GM18907 (cell line): Measurements from ENCODE around the gene CNOT6L.

ENCODE experiments used
- ATAC-seq: cut with Tn5 transposase; IDR thresholded peaks from one replicate; pipeline ENCODE4 v1.9.1; 2021; ENCODE audit warnings: mild to moderate bottlenecking, moderate library complexity; ENCODE audit not compliant: unreplicated experiment

CNOT6L gene

GRCh38 chr4:77715414-77716290 is 103.5 kb downstream of the CNOT6L start:
- ATAC-seq = no peak

DNA sequence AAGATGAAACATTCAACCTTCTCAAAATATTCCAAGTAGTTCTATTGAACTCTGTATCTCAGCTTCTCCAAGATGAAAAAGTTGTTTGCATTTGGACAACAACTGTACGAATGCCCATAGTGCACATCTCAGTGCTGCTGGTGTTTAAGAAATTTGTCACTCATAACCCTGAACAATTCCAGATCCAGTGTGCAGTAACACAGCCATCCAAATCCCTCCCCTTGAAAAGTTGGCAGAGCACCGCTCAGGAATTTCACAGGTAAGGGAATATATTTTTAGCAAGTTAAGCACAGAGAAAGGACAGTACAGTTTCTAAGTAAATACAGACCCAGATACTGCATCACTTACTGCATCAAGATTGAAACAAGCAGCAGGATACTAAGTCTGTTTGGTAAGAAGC is 104.7 kb downstream of the CNOT6L start:
- no peak for ATAC-seq

GRCh38 chr4:77713884-77714283 is 105.3 kb downstream of the CNOT6L start:
- no peak for ATAC-seq

DNA sequence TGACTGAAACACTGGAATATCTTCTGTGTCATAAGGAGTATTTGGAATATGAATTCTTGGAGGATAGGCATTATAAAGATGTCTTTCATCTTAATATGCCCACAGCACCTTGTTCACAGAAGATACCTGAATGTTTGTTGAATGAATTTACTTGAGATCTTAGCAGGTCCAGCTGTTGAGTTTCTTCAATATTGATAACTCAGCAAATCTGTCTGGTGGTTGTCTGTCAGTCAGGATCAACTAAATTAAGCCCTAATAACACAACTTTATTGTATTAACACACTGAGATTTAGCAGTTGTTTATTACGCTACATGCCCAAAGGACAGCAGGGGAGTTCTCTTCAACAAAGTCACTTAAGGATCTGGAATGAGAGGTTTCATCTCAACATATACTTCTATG is 106.5 kb downstream of the CNOT6L start:
- ATAC-seq = no peak

DNA sequence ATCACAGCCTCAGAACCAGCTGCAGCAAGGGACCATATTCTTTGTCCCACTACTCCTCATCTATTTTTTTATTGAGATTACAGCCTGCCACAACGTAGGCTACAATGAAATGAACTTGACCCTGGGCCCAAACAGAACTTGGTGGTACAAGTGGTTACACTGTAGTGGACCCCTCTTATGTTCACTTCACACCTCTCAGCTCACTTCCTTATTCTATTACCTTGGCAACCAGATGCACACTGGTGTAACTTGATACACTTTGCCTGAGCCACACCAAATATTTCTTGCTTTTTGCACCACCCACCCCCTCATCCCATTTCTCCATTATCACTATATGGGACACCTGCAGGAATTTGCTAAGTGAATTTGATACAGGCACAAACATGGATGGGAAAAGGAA is 107.7 kb downstream of the CNOT6L start:
- ATAC-seq = no peak

DNA sequence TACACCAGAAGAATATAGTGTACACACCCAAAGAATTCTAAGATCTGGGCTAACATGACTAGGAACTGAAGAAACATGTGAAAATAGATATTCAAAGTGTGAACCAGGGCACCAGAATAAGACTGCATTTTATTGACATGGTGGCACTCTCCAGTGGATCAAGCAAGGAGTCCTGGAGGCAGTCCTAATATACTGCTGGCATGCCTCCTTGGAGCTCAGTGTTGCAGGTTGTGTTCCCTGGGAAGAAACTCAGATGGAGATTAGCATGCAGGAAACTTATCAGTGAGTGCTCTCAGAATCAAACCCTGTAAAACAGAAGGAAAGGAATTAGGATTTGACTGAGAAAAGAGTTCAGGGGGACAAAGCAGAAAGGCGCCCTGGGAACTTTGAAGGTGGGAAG is 108.5 kb downstream of the CNOT6L start:
- ATAC-seq = no peak

GRCh38 chr4:77710059-77710458 is 109.1 kb downstream of the CNOT6L start:
- no peak for ATAC-seq

DNA sequence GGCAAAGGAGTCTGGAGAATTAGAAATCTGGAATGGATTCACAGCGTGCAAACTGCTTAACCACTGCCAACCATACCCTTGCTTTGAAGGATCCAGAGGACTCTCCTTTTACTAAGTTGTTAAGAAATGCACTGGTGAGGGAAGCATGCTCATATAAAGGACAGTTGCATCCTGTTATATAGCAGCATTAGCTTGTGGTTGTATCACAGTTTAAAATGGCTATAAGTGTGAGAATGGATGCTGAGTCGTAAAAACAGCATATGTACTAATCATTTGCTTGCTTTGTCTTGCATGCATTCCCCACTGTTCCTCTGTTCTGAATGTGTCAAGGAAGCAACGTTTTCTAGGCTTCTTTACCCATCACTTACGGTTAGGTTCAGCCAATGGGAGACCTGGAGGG is 112.5 kb downstream of the CNOT6L start:
- ATAC-seq = no peak

DNA sequence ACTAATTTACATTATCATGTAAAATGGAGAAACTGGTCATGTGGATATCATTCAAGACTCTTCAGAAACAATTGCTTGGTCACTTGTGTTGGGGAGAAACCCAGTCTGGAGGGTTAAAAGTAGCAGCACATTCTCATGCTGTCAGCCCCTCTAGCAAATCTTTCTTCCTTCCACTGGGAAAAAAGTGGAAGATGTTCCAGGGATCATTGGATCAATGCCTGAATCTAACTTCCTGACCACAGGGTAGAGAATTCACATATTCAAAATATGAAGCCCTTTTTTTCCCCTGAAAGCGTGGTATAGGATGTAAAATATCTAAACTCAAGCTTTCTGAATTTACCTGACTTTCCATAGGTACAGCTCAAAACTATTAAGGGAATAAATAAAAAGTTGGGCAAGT is 115.5 kb downstream of the CNOT6L start:
- no peak for ATAC-seq

DNA sequence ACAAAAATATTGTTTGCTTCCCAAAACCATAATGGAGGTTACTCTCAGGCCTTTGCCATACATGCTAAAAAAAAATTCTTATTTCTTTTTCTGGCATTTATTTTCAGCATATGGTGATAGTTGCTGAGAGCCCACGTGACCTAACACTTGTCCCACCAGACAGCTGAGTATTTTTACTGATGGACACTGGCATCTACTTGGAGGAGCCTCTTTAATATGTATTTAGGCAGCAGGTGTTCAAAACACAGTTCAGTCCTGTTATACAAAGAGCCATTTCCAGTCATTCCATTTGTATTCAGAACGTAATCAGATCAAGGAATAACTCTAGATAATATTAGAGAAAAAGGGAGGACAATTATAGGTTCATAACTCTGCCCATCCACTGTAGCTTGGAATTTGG is 118.0 kb downstream of the CNOT6L start:
- ATAC-seq = no peak

DNA sequence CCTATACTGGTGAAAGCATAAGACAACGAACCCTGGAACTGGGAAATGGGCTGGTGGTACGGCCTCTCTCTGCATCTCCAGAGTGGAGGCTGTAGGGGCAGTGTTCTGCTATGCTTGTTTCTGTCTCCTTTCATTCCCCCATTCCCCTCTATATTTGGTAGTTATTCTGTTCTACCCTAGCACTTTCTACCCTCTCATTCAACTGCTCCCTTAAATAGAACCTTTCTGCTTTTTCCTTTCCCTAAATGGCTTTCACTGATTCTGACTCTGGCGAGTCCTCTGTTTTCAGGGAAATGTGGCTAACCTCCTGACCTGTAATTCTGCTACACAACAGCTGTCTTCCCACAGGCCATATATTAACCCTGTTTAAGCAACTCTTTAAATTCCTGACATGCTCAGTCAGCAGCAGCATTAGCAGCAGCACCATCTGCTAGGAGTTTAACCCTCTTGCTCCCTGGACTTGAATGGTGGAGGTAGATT is 119.4 kb downstream of the CNOT6L start:
- ATAC-seq = no peak

GRCh38 chr4:77697860-77698590 is 121.1 kb downstream of the CNOT6L start:
- no peak for ATAC-seq

- no peak for ATAC-seq
Observed at GRCh38 chr4:77695774-77696173, 123.4 kb downstream of the CNOT6L start.

DNA sequence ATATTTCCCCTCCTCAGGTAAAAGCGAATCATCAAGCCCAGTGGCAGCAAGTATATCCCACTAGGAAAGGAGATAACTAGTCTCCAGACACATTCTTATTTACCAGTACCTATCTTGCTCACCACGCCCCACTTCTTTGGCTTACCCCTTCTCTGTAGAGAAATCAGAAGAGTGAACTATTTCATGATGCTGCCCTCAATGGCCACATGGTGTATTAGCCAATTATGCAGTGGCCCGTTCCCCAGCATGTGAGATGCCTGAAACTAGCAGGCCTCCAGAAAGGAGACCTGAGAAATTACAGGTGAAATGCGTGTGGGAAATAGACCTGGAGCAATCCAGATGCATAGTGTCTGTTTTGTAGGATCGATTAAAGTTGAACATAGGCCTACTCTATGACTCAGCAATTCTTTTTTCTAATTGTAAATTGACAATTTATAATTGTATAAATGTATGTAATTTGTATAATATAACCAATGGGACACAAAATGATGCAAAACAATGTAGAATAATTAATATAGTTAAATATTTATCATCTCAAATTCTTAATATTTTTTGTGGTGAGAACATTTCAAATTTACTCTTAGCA is 126.2 kb downstream of the CNOT6L start:
- ATAC-seq = no peak

DNA sequence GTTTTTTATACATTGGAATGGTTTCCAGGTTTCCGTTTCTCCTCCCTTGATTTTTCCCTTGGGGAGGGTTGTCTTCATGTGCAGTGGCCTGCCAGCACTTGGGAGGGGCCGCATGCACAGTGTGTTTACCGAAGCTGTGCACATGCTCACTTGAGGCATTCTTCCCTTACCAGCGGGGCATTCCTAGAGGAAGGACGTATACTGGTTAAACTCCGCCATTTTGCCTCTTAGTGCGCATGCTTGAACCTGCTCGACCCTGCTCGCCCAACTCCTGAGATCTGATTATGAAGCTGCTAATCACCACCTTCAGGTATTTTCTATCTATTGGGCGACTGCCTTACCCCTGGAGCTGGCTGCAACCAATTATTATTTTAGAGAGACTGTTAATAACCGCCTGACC is 137.4 kb downstream of the CNOT6L start:
- ATAC-seq = no peak

DNA sequence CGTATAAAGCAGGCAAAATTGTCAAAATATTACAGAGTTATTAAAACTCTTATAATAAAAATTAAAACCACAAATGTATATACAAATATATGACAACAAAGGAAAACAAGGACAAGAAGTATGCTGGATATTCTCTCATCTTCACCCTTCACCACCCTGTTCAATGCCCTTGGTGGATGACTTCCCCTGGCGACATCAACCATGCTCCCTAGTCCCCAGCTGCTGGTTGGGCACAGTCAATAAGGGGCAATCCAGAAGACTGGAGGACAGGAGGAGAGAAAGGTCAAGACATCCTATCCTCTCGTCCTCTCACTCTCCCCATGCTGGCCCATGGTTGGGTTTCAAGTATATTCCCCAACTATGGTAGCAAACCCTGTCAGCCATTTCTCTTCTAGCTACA is 142.3 kb downstream of the CNOT6L start:
- ATAC-seq = no peak

GRCh38 chr4:77671051-77671450 is 148.1 kb downstream of the CNOT6L start:
- no peak for ATAC-seq

DNA sequence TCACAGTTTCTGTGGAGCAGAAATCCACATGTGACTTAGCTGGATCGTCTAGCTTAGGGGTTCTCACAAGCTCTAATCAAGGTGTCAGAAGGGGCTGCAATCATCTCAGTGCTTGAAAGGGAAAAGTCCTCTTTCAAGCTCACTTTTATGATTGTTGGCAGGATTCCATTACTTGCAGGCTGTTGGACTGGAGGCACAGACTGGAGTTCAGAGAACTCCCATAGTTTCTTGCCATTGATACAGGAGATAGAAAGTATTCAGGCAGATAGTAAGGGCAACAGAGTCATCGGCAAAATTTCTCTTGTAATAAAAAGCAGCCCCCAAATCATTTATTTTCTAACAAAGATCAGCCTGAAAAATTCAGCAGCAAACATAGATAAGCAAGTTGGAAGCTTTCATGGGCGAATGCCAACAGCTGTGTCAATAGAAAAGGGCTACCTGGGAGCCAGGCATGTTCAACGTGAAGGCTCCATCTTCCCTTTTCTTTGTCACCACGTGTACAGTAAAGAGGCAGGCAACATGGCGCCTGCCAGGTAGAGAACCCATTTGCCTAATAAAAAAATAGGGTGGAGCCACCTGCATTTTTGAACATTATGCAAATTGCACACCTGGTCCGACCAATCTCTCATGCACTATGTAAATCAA is 149.1 kb downstream of the CNOT6L start:
- ATAC-seq = no peak

- no peak for ATAC-seq
Observed at GRCh38 chr4:77665381-77666069, 153.6 kb downstream of the CNOT6L start.
